MV-4-11 (cell line): ENCODE data around the gene TWF2.
A peak's percentile ranks its signal among the peaks of the same experiment; 100 is the strongest.

Source experiments
- DNase-seq: peaks from one replicate; lab custom pipeline; 2025; lab: John Stamatoyannopoulos, UW

Gene TWF2

DNA sequence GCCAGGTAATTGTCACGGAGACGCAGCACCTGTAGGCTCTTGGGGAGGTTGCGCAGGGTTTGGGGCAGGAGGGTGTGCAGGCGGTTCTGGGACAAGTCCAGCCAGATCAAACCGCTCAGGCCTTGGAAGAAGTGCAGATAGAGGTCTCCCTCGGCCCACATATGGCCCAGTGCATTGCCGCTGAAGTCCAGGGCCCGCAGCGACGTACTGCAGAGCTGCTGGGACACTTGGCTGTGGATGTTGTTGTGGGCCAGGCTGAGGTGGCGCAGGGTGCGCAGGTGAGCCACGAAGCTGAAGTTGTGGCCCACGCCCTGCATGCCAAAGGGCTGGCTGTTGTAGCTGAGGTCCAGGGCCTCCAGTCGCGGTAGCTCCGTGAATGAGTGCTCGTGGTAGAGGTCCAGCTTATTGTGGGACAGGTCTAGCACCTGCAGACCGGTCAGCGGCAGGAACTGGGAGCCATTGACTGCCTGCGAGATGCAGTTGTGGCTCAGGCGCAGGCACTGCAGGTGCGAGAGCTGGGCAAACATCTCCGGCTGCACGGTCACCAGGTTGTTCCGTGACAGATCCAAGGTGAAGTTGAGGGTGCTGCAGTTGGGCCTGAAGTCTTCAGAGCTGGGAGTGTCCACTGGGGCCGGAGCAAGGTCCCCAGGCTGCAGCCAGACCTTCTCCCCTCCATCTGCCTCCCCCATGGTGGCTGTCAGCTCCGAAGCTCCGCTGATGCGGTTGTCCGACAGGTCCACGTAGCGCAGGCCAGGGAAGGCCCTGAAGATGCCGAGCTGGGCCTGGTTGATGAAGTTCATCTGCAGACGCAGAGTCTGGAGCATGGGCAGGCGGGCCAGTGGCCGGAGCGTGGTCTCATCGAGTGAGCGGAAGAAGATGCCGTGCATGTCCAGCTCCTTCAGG lies 16.4 kb downstream of the TWF2 start:
- no peak for DNase-seq

DNA sequence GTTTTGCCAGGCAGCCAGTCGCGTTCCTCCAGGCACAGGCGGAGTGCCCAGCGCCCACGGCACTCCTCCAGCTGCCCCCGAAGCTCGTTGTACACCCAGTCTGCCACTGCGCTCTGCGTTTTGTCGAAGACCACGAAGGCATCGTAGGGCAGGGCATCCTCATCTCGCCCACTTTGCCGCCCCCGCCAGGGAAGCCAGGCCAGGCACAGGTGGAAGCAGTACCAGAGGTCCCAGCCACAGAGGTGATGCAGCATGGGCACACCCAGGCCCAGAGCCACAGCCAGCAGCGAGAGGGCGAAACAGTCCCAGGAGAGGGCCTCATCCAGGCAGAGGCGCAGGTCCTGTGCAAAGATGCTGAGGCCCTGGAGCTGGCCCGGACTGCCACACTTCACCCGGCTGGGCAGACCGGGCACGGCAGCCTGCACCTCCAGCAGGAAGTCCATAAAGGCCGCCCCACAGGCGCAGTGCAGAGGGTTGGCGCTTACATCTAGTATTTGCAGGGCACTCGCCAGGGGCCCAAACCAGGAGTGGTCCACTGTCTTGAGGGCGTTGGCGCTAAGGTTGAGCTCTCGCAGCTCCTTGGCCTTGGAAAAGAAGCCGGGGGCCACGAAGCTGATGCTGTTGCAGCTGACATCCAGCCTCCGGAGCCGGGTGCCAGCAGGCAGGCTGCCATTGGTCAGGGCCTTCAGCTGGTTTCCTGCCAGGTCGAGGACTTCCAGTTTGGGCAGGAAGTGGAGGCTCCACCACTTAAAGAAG lies 17.2 kb downstream of the TWF2 start:
- DNase-seq: no peak

DNA sequence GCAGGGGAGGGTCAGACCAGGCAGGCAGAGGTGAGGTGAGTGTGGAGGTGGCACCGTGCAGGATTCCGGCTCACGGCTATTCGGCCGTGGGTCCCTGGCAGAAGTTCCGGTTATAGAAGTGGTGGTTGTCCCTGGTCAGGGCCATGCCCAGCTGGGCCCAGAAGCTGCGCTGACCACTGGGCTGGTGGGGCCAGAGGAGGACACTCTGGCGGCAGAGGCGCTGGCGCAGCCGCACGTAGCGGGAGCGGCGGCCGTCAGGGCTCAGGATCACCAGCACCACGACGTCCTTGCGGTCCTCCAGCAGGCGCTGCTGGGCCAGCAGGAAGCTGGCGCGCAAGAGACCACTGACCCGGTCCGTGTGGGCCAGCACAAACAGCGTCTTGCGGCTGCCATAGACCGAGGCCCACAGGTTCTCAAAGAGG lies 17.8 kb downstream of the TWF2 start:
- DNase-seq: no peak

GRCh38 chr3:52220380-52221026 lies 18.5 kb downstream of the TWF2 start:
- DNase-seq: peak; percentile 66

DNA sequence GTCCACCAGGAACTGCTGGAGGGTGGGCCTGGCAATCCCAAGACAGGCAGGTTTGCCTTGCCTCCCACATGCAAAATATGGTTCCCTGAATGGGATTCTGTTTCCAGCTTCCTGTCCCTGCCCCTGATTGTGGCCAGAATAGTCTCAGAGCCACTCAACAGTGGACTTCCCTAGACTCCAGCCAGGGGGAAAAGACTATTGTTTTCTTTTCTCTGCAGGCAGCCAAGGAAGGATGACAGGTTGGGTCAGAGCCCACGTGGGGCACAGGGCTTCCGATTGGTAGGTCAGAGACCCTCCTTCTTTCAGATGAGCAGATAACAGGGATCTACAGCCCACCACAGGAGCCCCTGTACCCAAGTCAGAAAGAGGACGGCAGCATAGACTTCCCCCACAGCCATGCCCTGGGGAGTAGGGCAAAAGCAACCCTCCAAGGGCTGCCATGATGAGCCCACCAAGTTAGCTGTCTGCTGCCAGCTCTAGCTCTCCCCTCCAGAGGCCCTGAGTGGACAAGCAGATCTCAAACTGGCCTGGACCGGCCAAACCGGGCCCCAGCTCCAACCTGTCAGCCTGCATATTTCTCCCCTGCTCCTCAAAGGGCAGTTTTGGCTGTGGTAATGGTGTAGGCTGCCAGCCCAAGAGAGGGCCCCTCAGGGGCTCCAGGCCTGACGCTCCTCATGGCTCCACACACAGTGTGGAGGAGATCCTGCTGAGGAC lies 19.9 kb downstream of the TWF2 start:
- DNase-seq: no peak

DNA sequence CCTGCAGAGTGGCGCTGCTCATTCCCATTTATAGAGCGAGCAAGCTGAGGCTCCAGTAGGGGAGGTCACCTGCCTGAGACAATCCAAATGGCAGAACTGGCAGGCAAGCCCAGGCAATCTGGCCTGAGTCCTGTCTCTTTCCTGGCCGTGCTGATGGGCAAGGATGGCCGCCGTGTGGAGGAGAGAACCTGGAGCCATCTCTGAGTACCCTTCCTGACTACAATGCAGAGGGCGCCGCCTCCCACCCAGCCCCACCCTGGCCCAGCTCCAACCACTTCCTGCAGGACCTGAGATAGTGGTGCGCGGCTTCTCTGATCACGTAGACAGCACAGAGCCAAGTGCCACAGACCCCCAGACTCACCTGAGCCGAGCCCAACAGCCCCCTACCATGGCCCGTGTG lies 20.5 kb downstream of the TWF2 start:
- DNase-seq: no peak

- DNase-seq: no peak
Observed at GRCh38 chr3:52218026-52218425, 20.9 kb downstream of the TWF2 start.

DNA sequence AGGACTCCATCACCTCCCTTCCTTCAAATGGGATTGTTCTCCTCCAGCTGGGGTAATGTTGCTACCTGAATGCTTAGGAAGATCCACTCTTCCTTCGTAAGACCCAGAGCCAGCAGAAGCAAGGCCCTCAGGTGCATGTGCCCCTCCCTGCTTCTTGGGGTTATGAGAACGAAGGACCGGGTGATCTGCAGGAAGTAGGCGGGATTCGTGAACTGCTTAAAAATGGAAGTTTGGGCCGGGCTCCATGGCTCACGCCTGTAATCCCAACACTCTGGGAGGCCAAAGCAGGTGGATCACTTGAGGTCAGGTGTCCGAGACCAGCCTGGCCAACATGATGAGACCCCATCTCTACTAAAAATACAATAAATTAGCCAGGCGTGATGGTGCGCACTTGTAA lies 21.6 kb downstream of the TWF2 start:
- no peak for DNase-seq

DNA sequence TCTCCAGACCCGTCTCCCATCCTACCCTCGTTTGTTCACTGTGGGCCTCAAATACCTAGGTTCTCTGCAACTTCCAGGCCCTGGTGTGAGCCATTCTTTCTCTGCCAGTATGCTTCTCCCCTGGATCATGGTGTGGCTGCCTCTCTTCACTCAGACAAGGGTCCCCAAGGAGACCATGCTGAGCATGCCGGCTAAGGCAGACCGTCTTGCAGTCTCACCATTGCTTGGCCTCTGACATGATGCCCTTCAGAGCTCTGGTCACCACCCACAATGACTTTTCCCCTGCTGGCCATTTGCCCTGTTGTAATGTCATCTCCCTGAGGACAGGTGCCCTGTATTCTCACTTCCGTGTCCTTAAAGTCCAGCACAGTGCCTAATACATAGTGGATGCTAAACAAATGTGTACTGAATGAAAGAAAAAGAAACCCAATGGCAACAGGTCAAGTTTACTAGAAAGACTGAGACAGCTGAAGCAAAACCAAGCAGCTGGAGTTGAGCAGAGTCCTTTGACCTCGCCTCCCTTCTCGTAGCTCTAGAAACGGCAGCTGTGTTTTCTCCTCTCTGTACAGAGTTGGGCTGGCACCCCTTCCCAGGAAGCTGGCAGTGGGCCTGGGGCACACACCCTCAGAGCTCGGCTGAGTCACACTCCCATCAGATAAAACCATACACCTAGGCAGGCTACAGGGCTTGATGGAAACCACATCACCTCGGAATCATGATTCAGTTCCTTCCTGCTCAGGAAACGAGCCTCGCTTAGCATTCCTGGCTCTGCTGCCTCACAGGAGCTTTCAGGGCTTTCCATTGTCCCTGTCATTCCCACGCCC lies 22.2 kb downstream of the TWF2 start:
- DNase-seq: no peak

DNA sequence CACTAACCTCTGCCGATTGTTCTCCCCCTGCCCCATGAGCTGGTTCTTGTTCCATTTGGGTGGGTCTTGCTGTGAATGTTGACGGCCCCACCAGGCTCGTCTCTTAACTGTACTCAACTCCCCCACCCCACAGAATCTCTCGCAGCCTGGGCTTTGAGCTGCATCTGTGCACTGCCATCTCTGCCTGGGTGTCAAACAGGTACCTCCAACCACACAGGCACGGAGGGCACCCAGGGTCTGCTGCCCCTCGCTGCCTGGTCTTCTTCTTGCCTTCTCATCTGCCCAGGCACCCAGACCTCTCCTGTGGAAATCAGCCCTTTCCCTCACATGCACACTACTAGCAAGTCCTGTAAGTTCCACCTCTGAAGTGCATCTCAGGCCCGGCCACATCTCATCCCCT lies 23.6 kb downstream of the TWF2 start:
- DNase-seq: no peak

- no peak for DNase-seq
Observed at GRCh38 chr3:52213901-52214300, 25.1 kb downstream of the TWF2 start.

DNA sequence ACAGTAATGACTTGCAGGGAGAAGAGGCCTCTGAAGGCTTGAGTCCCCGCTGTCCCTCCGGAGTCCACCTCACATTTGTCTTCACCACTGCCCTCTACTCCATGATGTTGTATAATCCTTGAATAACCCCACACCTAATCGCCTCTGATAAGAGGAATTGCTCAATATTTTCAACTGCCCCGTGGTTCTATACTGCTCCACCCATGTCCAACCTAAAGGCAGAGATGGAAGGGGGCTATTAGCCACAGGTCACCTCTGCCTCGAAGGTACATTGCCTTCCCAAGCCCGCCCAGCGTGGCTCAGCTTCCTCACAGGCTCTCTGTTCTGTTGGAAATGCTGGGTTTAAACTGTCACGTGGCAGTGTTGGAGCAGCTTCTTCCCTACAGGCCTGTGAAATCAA lies 26.0 kb downstream of the TWF2 start:
- DNase-seq: no peak

DNA sequence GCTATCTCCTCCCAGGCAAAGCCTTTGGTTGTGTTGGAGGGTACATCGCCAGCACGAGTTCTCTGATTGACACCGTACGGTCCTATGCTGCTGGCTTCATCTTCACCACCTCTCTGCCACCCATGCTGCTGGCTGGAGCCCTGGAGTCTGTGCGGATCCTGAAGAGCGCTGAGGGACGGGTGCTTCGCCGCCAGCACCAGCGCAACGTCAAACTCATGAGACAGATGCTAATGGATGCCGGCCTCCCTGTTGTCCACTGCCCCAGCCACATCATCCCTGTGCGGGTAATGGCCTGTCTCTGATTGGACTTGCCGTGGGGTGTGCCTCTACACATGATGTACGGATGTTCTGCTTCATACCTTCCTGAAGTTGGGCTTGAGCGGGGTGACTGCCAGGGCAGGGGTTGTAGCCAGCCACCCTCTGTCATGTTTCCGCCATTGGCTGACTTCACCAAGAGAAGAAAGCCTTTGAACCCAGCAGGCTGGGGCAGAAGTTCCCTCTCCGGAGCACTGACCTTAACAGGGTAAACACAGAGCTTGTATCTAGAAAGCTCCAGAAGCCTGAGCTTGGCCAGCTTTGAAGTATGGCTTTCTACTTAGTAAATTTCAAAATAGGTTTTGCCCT lies 27.6 kb downstream of the TWF2 start:
- DNase-seq: no peak

DNA sequence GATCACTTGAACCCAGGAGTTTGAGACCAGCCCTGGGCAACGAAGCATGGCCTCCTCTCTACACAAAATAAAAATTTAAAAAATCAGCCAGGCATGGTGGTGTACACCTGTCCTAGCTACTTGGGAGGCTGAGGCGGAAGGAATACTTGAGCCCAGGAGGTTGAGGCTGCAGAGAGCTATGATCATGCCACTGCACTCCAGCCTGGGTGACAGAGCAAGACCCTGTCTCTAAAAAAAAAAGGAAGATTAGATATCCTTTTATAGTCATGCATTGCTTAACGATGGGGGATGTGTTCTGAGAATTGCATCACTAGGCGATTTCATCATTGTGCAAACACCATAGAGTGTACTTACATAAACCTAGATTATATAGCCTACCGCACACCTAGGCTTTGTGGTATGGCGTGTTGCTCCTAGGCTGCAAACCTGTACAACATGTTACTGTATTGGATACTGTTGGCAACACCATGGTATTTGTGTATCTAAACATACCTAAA lies 28.4 kb downstream of the TWF2 start:
- peak; percentile 95 for DNase-seq

DNA sequence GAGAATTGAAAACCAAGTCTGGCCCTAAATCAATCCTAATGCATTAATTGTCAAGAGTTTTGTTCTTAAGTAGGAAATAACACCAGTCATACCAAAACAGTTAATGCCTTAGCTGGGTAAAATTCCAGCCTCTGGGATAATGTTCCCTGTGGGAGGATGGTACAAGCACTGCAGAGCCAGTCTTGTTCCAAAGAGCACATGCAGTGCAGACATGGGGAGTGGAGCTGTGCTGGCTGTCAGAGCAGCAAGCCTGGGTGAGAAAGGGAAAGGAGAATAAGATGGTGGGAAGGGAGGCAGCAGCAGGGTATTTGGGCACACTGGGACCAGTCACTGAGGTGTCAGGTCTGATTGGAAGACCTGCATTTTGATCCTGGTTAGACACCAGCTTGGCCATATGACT lies 28.9 kb downstream of the TWF2 start:
- no peak for DNase-seq

GRCh38 chr3:52208556-52208955 lies 30.4 kb downstream of the TWF2 start:
- DNase-seq: no peak

GRCh38 chr3:52205727-52206372 lies 33.1 kb downstream of the TWF2 start:
- DNase-seq: no peak

DNA sequence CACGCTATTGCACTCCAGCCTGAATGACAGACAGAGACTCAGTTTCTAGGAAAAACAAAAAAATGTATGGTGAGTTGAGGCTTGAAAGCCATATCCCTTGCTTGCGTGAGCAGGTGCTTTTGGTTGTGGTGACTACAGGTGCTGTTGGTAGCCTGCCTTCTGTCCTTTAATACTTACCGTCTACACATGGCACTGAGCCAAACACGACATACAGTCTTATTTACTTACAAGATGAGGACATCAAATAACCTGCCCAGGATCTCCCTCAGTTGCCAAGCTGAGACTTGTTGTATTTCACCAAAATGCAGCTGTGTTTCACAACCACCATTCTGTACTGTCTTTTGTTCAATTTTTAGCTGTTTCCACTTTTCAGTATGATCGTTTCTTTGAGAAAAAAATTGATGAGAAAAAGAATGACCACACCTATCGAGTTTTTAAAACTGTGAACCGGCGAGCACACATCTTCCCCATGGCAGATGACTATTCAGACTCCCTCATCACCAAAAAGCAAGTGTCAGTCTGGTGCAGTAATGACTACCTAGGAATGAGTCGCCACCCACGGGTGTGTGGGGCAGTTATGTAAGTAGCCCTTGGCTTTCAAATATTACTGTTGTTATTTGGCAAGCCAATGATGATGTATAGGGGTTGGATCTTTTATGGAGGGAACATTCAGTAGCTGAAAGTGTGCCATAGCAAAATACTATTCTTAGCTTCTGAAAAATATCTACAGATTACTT lies 34.5 kb downstream of the TWF2 start:
- peak; percentile 42 for DNase-seq

DNA sequence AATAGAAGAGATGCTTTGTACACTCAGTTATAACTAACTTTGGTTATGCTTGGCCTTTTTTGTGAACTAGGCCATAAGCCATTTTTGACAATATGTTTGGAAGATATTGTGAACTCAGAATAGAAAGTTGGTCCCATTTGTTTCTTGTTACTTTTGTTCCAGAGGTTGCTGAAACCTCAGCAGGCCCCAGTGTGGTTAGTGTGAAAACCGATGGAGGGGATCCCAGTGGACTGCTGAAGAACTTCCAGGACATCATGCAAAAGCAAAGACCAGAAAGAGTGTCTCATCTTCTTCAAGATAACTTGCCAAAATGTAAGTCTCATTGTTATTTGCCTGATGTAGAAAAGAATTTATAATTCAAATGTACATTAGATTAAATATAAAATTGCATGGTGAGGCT lies 35.3 kb downstream of the TWF2 start:
- no peak for DNase-seq
